GM12878 (cell line): Measurements from ENCODE around the gene DHDDS. TPM values are rescaled to one million over a fixed set of nuclear protein-coding genes. Genes with fewer than 3 reads are reported as not detected.

Experiments used
- ATAC-seq: fragments of 200-7000 bp; cut with Tn5 transposase; 3 replicates; pipeline ENCODE4 v1.9.1; 2020; ENCODE audit warnings: mild to moderate bottlenecking, moderate library complexity
- BruUV-seq: library from RNA; stranded (reverse); fragments of 400-500 nt; replicated peaks from 2 replicates; lab custom pipeline; 2021; lab: Mats Ljungman, UMichigan
- CTCF ChIA-PET: fragments of 300-600 bp; sonication (Branson Sonifier 250); formaldehyde crosslinking; extraction: SDS; loops from one replicate; lab custom pipeline; 2021; ENCODE audit warnings: inconsistent platforms; lab: Yijun Ruan, JAX
- POLR2A ChIA-PET: fragments of 350-600 bp; formaldehyde crosslinking; extraction: SDS; loops from one replicate; lab custom pipeline; 2021; ENCODE audit warnings: inconsistent platforms; lab: Charles Lee
- RAD21 ChIA-PET: fragments of 300-600 bp; sonication (Branson Sonifier 250); formaldehyde crosslinking; loops from one replicate; lab custom pipeline; 2023; ENCODE audit warnings: antibody characterized with exemption; ENCODE audit not compliant: unreplicated experiment; lab: Charles Lee
- SMC1A ChIA-PET: fragments of 300-600 bp; sonication (Branson Sonifier 250); formaldehyde crosslinking; loops from one replicate; lab custom pipeline; 2023; ENCODE audit not compliant: unreplicated experiment, uncharacterized antibody; lab: Charles Lee
- DNase-seq: peaks from one replicate; pipeline ENCODE4 v3.0.0-alpha.2; 2011; ENCODE audit warnings: low read depth, low spot score
- FAIRE-seq: peaks from 3 replicates; lab custom pipeline; 2011; peaks lifted over from hg19 to GRCh38; lab: Jason Lieb, UNC
- H2AFZ ChIP-seq: 2 replicates; pipeline ENCODE4 v1.6.0; 2011; ENCODE audit warnings: low read depth, low read length, control low read depth; ENCODE audit not compliant: control insufficient read depth
- H3K27ac ChIP-seq: 2 replicates; pipeline ENCODE4 v1.5.1; 2011; ENCODE audit warnings: control low read depth; ENCODE audit not compliant: control insufficient read depth, insufficient read depth
- H3K27me3 ChIP-seq, 2 experiments: replicated peaks in 1 of 2; 2 replicates each; pipeline versions ENCODE4 v1.6.0 to v1.6.1; 2011; ENCODE audit warnings: low read length in 1 of 2; ENCODE audit not compliant: control insufficient read depth in 2 of 2, insufficient read depth in 2 of 2
- H3K36me3 ChIP-seq, 2 experiments: 2 replicates each; pipeline ENCODE4 v1.5.1; 2011; ENCODE audit warnings: low read length in 1 of 2; ENCODE audit not compliant: control insufficient read depth in 2 of 2, insufficient read depth in 2 of 2
- H3K4me1 ChIP-seq: 2 replicates; pipeline ENCODE4 v1.6.1; 2011; ENCODE audit warnings: mild to moderate bottlenecking, low read length, moderate library complexity, mixed read lengths; ENCODE audit not compliant: control insufficient read depth, insufficient read depth
- H3K4me2 ChIP-seq: 2 replicates; pipeline ENCODE4 v1.6.0; 2011; ENCODE audit warnings: control low read depth; ENCODE audit not compliant: control insufficient read depth, insufficient read depth
- H3K4me3 ChIP-seq: fragments of 200-600 bp; sonication (generic); 2 replicates; pipeline ENCODE4 v1.5.1; 2016
- H3K79me2 ChIP-seq: 2 replicates; pipeline ENCODE4 v1.6.0; 2011; ENCODE audit warnings: low read length; ENCODE audit not compliant: control insufficient read depth, insufficient read depth
- H3K9ac ChIP-seq: 2 replicates; pipeline ENCODE4 v1.8.0; 2011; ENCODE audit warnings: low read length, control low read depth, mixed read lengths; ENCODE audit not compliant: control insufficient read depth, insufficient read depth
- H3K9me3 ChIP-seq: replicated peaks from 3 replicates; pipeline ENCODE4 v1.5.1; 2011; ENCODE audit warnings: mild to moderate bottlenecking, low read length; ENCODE audit not compliant: control insufficient read depth, insufficient read depth
- H4K20me1 ChIP-seq: 2 replicates; pipeline ENCODE4 v1.6.0; 2011; ENCODE audit not compliant: control insufficient read depth, insufficient read depth
- BCL11A ChIP-seq: IDR thresholded peaks from 2 replicates; pipeline ENCODE4 v1.6.1; 2011; ENCODE audit warnings: low read depth, low read length
- CHD2 ChIP-seq: IDR thresholded peaks from 2 replicates; pipeline ENCODE4 v1.6.1; 2011; ENCODE audit warnings: low read depth, low read length, improper control_type of control experiment, borderline replicate concordance
- FOXM1 ChIP-seq: IDR thresholded peaks from 2 replicates; pipeline ENCODE4 v1.6.1; 2012; ENCODE audit warnings: low read depth, mild to moderate bottlenecking, inconsistent platforms, low read length, moderate library complexity
- IKZF1 ChIP-seq: fragments of 450-650 bp; conservative IDR thresholded peaks from 2 replicates; pipeline ENCODE4 v1.6.1; 2017; ENCODE audit warnings: antibody characterized with exemption, mild to moderate bottlenecking
- MAX ChIP-seq: IDR thresholded peaks from 2 replicates; pipeline ENCODE4 v1.6.1; 2012; ENCODE audit warnings: low read depth, low read length, improper control_type of control experiment
- NBN ChIP-seq: fragments of 450-650 bp; IDR thresholded peaks from 2 replicates; pipeline ENCODE4 v1.6.1; 2016
- SUZ12 ChIP-seq: fragments of 200-600 bp; sonication (generic); IDR thresholded peaks from one replicate; pipeline ENCODE4 v1.6.1; 2018; ENCODE audit warnings: antibody characterized with exemption, mild to moderate bottlenecking; ENCODE audit not compliant: unreplicated experiment
- WGBS: methylation state at CpG from one replicate; pipeline ENCODE4 v1.1.6; 2016; ENCODE audit warnings: low lambda C conversion rate; ENCODE audit not compliant: insufficient replicate concordance, insufficient coverage; ENCODE audit errors: missing lambda C conversion rate; 5-methylcytosine and 5-hydroxymethylcytosine counted together
- in situ Hi-C: fragments of 300-500 bp; cut with MboI; formaldehyde crosslinking; loops from 9 replicates; pipeline ENCODE4 v1.14.3; 2018; ENCODE audit warnings: mixed read lengths
- intact Hi-C: fragments of 100-400 bp; cut with micrococcal nuclease; formaldehyde crosslinking; loops from one replicate; pipeline ENCODE4 v1.14.2; 2022; ENCODE audit not compliant: unreplicated experiment
- polyA plus RNA-seq, 11 experiments: library from polyadenylated mRNA; depleted of rRNA in 4 of 11; unstranded in 6 of 11; stranded (reverse) in 5 of 11; fragments of >200 nt; fragmentation: Nextera tagmentation in 4 of 11; fragmentation: Illumina TruSeq in 1 of 11; extraction: Ambion mirVana in 4 of 11; extraction: Trizol in 1 of 11; gene quantifications; 1 replicate in 1 of 11; 2 replicates in 10 of 11; pipeline versions ENCODE4 v1.2.1 to v1.2.3, GENCODE V29; 2011 to 2016; ENCODE audit warnings: inconsistent platforms in 2 of 11, missing spikeins in 2 of 11, low read depth in 1 of 11
- total RNA-seq, 4 experiments: library from RNA; depleted of rRNA in 3 of 4; stranded (reverse); fragments of >200 nt in 3 of 4; fragmentation: Illumina TruSeq in 1 of 4; extraction: Trizol in 1 of 4; gene quantifications; 2 replicates each; pipeline versions ENCODE4 v1.2.1 to v1.2.3, GENCODE V29; 2013 to 2021

The DHDDS gene
- total and polyA plus RNA-seq, 10 of the 15 experiments (the other 5 are each of a cell fraction or from before 2014, with no cell fraction given), result 22.7 to 47.5 (median 36.4) TPM

GRCh38 chr1:26418865-26419349 lies 13.2 kb upstream of the DHDDS start (continued):
- TF ChIP-seq SUZ12 (no peak), IKZF1 (no peak), FOXM1 (no peak)

DNA sequence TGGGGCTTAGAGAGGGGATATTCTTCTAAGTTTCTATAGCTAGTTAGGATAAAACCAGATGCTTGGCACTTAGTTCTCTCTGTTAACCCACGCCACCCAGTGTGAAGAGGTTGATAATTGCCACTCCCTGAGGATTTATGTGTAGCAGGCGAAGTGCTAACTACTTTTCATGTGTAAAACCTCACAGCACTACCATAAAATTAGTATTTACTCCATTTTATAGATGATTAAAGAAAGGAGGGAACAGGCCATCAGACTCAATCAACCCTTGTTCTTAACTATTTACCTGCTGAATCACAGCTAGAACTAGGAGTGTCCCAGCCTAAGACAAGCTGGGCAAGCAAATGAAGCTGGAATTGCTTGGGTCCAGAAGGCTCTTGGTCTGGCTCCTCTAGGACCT lies 12.6 kb upstream of the DHDDS start:
- H3K27me3 ChIP-seq, result no peaks in the 10 kb centered on the region
- H3K4me1 ChIP-seq, result no peaks in the 10 kb centered on the region
- no peak overlapping the region for H3K4me3 ChIP-seq
- H4K20me1 ChIP-seq, result no peaks in the 10 kb centered on the region
- no peaks in the 10 kb centered on the region for H3K79me2 ChIP-seq
- RAD21 ChIA-PET, result interaction anchor here (1.0 to 1.2 kb wide), 2 partner anchors 13 to 186 kb away, joined by 3 to 5 read pairs; partner anchors contain the start of genes CEP85 and DHDDS
- no peak overlapping the region for H3K9ac ChIP-seq
- WGBS, result 0% methylated on average over 2 of the region's 2 CpGs
- FAIRE-seq (no peak), DNase-seq (no peak), ATAC-seq (no peak)
- in situ Hi-C loops, result no loop called here
- H3K9me3 ChIP-seq, result no peaks in the 10 kb centered on the region
- POLR2A ChIA-PET, result no interaction called here
- SMC1A ChIA-PET, result no interaction called here
- H3K27ac ChIP-seq, result no peak overlapping the region
- H3K4me2 ChIP-seq, result no peak overlapping the region
- BruUV-seq, result no TSS peak
- intact Hi-C loops, result loop anchor here (5.0 to 10.0 kb wide), 2 partner anchors 55 to 312 kb away; no protein-coding TSS in a partner anchor
- no peaks in the 10 kb centered on the region for H3K36me3 ChIP-seq
- H2AFZ ChIP-seq, result no peak overlapping the region
- TF ChIP-seq CHD2, result no peak
- TF ChIP-seq BCL11A, result no peak
- TF ChIP-seq NBN, result no peak
- TF ChIP-seq MAX, result no peak
- CTCF ChIA-PET, result interaction anchor here (1.0 to 2.7 kb wide), 6 partner anchors 10 to 276 kb away, joined by 3 to 10 read pairs (median 4); partner anchors contain the start of gene DHDDS
